OCI-M1 (cell line): ENCODE data around the gene SRSF10.
"Not testable (repeated sequence)": the region's sequence is repeated elsewhere in the genome, so short reads cannot be mapped to it uniquely, and the experiment has no call there.

Source experiments
- DNase-seq: peaks from one replicate; lab custom pipeline; 2025; lab: John Stamatoyannopoulos, UW

SRSF10 gene

GRCh38 chr1:23979881-23980727 lies at the start of gene SRSF10:
Gene SRSF10 (minus strand): TSS chr1:23980327. CDS start chr1:23980255, 72 bp downstream.
- peak; percentile 99 for DNase-seq

- peak; percentile 70 for DNase-seq
Observed at GRCh38 chr1:24027838-24028468, 47.8 kb upstream of the SRSF10 start.

GRCh38 chr1:24022581-24023361 lies 42.6 kb upstream of the SRSF10 start:
- no peak for DNase-seq

GRCh38 chr1:24021403-24022266 lies 41.5 kb upstream of the SRSF10 start:
- DNase-seq: no peak

- no peak for DNase-seq
Observed at GRCh38 chr1:24020470-24020869, 40.3 kb upstream of the SRSF10 start.

GRCh38 chr1:24020025-24020424 lies 39.9 kb upstream of the SRSF10 start:
- no peak for DNase-seq

- DNase-seq: no peak
Observed at GRCh38 chr1:24018611-24019580, 38.8 kb upstream of the SRSF10 start.

- DNase-seq: no peak
Observed at GRCh38 chr1:24015221-24016210, 35.4 kb upstream of the SRSF10 start.

- not testable (repeated sequence) for DNase-seq
Observed at GRCh38 chr1:24012878-24013277, 32.8 kb upstream of the SRSF10 start.

- DNase-seq: no peak
Observed at GRCh38 chr1:24010650-24011049, 30.5 kb upstream of the SRSF10 start.

GRCh38 chr1:24009406-24009805 lies 29.3 kb upstream of the SRSF10 start:
- DNase-seq: no peak

GRCh38 chr1:24008574-24009184 lies 28.6 kb upstream of the SRSF10 start:
- not testable (repeated sequence) for DNase-seq

- no peak for DNase-seq
Observed at GRCh38 chr1:24007079-24007478, 27.0 kb upstream of the SRSF10 start.

- no peak for DNase-seq
Observed at GRCh38 chr1:24005163-24005562, 25.0 kb upstream of the SRSF10 start.

GRCh38 chr1:24004132-24004531 lies 24.0 kb upstream of the SRSF10 start:
- no peak for DNase-seq

- no peak for DNase-seq
Observed at GRCh38 chr1:24003331-24003972, 23.3 kb upstream of the SRSF10 start.

GRCh38 chr1:24002695-24003094 lies 22.6 kb upstream of the SRSF10 start:
- no peak for DNase-seq

GRCh38 chr1:23999156-23999671 lies 19.1 kb upstream of the SRSF10 start:
- no peak for DNase-seq
